ENCODE results near the gene EIF2S1.
"Not testable (repeated sequence)": the region's sequence is repeated elsewhere in the genome, so short reads cannot be mapped to it uniquely, and the experiment has no call there.

Gene EIF2S1

DNA sequence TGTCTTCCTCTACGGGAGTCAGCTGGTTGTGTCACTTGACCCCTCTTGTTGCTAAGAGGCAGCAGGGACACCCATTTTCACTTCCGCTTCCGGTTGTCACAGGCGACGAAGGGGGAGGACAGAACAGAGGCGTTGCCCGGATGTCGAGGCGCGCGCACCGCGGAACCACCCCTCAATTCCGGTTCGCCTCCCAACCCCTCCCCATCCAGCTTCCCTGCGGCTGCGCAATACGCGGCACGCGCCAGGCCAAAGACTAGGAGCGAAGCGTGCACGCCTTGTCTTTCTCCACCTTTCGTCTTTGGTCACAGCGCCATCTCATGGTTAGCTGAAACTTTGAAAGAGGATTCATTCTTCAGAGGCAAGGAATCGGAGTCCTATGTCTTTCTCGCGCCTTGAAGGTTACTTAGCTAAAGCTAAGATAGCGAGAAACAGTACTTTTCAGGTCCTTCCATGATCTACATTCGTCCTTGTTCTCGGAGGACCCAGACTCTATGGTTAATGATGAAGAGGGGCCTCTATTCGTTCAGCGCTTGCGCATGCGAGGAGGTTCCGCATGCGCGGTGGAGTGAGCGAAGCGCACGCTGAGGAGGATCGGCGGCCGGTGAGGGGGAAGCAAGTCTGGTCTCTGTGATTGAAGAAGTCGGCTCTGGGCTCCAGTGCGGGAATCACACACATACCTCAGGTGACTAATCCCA, at the start of gene EIF2S1, which contains the start of gene ATP6V1D:
Gene EIF2S1 (plus strand): TSS at position 554 of the 695 bp plus-strand sequence. CDS start 4,440 bp downstream, outside the sequence.
Gene ATP6V1D (minus strand): TSS at position 30 of the 695 bp plus-strand sequence. CDS start 106 bp downstream, outside the sequence.
- peak; percentile 91 for DNase-seq

DNA sequence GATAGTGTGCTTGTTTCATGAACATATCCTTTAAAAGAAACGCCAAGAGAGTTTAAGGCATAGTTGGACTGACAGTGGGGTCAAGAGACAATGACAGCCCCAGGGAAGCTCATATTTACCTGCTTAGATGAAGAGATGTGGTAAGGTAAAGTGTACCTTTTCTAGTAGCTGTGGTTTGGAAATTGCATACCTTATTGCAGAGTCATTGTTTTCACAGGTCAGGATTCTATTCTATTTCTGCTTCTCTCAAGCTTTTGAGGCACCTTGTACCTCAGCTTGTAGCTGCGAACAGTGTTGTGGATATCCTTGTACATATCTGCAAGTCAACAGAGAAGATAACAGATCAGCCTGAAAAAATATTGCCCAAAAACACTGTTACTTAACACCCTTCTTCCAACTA, 48.3 kb upstream of the EIF2S1 start:
- no peak for DNase-seq

DNA sequence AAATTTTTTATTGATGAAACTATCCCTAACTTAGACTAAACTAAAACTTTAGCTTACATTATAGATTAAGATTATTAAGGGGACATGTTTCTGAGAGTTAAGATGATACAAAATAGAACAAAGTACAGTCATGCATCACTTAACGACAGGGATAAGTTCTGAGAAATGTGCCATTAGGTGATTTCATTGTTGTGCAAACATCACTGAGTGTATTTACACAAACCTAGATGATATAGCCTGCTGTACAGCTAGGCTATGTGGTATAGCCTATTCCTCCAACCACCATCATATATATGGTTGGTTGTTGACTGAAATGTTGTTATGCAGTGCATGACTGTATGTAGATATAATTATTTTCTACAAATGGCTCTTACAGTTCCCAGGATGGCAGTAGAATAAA, 47.0 kb upstream of the EIF2S1 start:
- no peak for DNase-seq

DNA sequence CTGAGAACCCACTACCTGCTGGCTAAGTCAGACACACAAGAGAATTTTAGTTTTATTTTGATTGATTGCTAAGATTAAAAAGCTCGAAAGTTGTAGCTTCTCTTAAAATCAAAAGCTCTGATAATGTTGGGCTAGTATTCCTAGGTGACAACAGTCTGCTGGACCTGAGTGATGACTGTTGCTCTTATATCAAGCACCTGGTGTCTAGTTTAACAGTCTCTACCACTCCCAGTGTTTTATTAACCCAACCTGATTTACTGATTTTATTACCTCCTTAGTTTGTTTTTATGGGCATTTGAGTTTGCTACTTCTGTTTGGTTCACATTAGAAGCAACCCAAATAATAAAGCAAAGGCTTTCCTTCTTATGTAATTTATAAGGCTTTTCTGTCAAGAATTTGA, 42.3 kb upstream of the EIF2S1 start:
- DNase-seq = no peak

DNA sequence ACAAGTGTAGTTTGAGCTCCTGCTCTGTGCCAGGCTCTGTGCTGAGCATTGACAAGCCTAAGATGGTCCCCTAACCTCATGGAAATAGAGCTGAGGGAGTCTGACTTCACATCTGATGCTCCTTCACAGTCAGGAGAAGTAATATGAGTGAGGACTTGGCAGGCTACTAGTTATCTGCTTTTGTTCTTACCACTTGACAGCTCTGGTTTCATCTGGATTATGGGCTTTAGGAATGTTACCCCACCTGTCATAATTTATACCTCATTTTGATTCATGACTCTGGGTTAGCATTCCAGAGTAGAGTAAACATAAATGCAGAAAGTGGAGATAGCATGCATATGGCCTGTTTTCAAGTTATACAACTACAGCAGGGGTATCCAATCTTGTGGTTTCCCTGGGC, 41.0 kb upstream of the EIF2S1 start:
- DNase-seq = no peak

DNA sequence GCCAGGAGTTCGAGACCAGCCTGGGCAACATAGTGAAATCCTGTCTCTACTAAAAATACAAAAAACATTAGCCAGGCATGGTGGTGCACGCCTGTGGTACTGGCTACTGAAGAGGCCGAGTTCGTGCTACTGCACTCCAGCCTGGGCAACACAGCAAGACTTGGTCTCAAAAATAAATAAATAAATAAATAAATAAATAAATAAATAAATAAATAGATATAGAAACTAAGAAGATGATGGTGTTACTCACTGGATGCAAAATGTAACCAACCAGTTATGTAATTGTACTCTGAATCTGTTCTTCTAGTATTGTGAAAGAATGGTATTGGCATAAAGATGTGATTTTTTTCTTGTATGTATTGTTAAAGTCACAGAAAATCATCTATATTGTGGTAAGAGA, 30.5 kb upstream of the EIF2S1 start:
- DNase-seq = not testable (repeated sequence)

DNA sequence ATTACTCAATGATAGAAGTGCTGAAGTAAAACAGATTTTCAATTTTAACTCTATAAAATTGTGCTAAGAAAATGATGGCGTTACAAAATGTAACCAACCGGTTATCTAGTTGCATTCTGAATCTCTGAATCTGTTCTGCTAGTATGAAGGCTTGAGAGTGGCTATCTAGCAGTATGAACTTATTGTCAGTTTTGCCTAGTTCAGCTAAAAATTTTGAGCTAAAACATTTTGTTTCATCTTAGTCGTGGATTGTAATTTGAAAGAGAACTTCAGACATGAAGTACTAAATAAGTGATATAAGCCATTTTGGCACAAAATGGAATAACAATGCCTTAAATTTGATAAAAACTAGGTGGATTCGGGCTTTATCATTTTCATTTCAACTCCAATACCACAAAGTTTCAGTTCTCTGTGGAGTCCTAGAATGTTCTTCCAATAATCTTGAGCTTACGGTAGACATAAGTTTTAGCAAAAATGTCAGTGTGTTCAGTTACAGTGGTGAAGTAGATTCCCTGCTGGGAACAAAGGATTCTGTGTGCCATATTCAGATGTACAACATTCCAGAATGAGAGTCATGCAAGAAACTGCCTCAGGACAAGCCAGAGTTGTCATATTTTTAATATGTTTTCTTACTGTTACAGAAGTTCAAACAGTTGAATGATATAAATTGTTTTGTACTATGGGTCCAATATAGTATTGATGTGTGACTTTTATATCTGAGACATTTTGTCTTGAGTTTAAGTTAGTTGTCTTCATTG, 28.6 kb upstream of the EIF2S1 start:
- DNase-seq = no peak

DNA sequence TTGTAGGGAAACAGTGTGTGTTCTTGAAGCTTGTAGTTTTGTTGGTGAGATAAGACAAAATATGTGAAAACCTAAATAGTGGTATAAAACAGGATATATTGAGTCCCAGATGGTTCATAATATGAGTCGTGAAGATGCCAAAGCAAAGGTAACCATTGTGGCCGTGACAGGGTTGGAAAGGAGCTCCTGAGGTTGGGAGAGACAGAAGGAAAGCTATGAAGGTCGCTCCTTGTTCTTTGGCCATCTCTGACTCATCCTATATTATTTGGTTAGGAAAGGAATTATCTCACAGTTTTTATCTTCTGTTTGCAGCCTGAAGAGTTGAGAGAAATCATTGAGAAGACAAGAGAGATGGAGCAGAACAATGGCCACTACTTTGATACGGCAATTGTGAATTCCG, 27.7 kb upstream of the EIF2S1 start:
- no peak for DNase-seq

DNA sequence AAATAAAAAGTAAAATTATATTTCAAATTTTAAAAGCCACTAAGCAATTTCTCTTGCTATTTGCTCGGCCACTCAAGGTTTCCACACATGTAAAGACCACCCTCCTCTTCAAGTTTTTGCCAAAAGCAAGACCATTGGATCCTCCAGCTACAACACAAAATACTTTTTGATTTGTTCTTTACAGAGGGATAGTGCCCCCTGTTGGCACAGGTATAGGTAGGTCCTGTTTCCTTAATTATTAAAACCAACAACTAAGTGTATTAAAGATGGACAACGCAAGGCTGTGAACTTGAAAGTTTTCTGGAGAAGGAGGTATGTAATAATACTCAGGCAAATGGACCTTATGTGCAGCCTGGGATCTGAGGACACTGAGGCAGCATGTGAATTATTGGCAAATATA, 24.3 kb upstream of the EIF2S1 start:
- no peak for DNase-seq

DNA sequence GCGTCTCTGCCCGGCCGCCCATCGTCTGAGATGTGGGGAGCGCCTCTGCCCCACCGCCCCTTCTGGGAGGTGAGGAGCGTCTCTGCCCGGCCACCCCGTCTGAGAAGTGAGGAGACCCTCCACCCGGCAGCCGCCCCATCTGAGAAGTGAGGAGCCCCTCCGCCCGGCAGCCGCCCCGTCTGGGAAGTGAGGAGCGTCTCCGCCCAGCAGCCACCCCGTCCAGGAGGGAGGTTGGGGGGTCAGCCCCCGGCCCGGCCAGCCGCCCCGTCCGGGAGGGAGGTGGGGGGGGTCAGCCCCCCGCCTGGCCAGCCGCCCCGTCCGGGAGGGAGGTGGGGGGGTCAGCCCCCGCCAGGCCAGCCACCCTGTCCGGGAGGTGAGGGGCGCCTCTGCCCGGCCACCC, 18.9 kb upstream of the EIF2S1 start:
- DNase-seq = not testable (repeated sequence)

DNA sequence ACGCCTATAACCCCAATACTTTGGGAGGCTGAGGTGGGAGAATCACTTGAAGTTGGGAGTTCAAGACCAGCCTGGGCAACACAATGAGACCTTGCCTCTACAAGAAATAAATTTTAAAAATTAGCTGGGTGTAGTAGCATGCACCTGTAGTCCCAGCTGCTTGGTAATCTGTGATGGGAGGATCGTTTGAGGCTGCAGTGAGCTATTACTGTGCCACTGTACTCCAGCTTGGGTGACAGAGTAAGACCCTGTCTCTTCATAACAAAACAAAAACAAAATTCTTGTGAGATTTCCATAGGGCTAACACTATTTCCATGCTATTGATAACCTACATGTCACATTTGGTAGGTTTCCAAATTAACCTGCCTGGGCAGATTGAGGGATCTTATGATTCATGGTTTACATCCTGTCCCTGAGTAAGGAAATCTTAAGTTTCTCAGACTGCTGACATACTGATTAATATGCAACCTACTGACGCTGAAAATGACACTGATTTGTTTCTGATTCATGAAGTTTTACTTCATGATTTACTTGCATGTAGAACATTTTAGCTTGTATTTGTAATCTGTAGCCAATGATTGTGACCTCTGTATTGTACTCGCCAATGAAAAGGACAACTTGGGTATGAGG, 16.4 kb upstream of the EIF2S1 start:
- DNase-seq = no peak

DNA sequence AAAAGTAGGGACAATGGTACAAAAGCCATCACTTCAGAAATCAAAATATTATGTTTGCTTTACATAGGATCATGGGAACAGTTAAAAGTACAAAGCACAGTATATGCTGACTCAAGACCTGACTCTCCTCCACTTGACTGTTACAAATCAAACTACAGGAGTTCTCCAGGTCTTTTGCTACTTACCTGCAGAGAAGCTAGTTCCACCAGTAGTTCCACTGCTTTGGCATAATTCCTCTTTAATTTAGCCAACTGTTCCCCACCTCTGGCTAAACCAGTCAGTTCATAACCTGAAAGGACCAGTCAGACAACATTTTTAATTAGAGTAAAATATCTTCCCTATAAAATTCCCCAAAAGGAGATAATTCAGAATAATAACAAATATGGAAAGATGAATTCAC, 14.5 kb upstream of the EIF2S1 start:
- no peak for DNase-seq

DNA sequence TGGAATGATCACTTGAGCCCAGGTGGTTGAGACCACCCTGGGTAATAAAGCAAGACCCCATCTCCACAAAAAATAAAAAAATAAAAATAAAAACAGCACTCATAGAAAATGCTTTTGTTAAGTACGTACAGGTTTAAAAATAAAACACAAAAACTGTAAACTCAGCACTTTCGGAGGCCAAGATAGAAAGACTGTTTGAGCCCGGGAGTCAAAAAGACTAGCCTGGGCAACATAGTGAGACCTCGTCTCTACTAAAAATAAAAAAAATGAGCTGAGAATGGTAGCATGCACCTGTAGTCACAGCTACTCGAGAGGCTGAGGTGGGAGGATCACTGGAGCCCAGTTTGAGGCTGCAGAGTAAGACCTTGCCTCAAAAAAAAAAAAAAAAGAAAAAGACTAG, 8.1 kb upstream of the EIF2S1 start:
- DNase-seq = no peak

DNA sequence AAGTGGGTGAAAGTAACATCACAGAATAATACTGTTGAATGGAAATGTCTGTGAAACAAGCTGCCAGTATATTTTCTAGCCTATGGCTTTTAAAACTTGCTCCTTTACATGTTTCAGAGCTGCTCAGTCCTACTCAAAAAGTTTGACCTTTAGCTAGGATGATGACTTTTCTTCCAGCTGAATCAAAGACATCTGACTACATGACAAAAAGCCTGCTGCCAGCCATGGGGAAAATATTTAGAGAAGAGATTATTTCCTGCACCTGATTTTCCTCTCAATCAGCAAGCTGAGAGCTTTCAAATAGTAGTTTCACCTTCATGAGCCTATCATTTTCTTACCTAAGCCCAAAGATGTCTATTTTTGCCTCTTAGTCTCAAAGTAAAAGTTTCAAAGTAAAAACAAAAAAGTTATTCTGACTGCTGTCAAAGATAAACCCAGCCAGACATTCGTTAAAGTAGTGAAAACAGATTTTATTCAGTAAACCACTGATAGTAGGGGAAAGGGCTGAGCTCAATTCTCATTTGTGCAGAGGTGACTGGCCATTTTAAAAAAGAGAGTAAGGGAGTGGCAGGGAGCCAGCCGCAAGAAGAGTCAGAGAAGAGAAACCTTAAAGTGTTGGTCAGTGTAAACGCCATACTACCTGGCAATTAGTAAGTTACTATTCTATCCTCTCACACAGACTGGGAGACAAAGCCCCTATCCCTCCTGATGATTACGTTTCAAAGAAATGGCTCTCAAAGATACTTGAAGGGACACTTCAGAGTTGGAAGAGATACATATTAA, 2.8 kb upstream of the EIF2S1 start:
- DNase-seq = no peak

DNA sequence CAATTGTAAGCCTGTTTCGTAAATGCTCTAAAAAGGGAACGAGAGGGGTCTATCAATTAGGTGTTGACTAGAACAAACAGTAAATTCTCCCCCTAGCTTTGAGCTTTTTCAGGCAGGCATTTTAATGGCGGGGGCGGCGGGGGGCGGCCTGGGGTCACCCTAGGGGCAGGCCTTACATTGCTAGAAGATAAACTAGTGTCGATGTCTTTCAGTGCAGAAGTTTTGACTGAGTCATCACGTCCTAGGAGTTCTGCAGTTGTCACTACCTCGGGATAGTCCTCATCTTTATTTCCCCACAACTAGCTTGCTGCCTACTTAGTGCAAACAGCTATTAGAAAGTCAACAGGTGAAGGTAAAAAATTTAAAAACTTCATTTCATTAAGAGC, 2.2 kb upstream of the EIF2S1 start:
- DNase-seq = no peak

DNA sequence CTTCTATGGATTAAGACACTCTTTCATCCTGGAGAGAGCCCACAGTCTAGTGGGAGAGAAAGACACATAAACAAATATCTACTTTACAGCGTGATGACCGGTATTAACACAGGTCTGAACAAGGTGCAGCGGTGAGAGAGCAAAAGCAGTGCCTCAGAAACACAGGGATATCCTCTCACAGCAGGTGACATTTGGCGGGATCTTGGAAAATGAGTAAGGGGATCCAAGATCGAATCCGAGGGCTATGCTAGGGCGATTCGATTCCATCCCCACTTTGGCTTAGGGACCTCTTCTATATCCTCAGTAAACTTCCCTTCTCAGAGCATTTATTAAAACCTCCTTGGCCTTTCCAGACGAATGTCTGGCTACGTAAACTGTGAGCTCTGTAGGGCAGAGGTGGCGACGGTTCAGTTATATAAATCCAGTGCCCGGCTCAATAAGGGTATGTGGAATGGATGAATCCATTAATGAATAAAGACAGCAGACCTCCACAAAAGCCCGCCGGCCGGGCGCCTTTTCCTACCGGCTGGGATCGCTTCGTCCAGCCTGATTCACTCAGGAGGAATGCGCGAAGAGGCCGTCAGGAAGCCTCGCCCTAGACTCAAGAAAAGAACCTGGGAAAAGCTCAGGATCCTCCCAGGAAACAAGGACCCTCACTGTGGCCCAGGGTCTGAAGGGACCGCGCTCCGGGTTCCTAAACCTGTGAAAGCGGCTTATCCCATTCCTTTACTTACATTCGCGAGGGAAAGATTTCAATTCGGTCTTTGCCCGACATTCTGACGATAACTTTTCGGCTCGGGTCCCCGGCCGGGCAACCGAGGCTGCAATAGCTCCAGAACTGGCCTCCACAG, 979 bp upstream of the EIF2S1 start:
- no peak for DNase-seq

DNA sequence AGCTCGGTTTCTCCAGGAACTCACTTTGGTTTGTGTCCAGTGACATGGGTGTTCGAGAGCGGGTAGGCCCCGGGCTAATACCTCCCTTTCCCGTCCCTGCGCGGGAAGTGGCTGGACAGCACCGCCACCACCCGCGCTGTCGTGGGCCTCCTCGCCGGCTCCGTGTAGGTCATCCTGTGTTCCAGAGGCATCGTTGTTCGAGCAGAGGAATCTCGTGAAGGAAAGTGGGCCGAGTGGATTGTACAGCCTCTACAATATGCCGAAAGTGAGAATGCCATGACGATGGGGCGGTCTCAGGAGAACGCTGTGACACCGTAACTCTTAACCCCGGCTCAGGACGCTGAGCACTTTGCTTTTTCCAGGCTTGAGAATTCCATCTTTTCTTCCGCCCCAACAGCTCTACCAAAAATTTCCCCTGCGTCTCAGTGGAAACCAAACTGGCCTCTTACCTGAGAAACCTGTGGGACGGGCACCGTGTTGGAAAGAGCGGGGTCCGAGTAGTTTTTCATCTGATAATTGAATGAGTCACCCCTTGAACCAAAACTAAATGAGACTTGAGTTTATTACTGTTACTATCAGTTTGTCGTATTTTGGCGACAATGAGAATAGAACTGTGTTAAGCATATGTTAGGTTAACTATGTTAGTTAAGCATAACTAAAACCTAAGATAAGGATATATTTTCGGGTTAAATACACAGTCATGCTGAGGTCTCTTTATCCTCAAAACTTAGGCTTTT, 510 bp downstream of the EIF2S1 start:
- no peak for DNase-seq

DNA sequence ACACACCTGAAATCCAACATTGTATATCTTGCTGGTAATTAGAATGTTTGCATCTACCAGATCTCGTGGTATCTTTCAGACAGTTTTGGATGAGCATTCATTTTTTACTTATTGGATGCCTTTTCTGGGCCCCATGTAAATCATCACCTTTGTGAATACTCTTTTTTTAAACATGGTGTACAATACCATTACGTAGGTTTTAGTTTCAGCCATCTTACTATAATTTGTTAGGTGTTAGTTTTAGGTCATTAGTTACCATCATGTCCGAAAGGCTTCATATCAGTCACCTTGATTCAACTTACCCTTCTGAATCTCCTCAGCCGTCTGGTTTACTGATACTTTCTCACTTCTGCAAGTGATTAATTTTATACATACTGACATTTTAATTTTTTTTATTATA, 5.3 kb downstream of the EIF2S1 start:
- no peak for DNase-seq

DNA sequence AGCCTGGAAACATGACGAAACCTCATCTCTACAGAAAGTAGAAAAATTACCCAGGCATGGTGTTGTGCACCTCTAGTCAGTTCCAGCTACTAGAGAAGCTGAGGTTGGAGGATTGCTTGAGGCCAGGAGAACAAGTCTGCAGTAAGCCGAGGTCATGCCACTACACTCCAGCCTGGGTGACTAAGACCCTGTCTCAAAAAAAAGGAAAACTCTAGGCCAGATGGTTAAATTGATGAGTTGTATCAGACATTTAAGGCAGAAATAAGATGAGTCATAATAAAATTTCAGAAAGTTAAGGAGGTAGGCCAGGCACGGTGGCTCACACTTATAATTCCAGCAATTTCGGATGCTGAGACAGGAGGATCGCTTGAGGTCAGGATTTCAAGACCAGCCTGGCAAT, 10.7 kb downstream of the EIF2S1 start:
- no peak for DNase-seq

DNA sequence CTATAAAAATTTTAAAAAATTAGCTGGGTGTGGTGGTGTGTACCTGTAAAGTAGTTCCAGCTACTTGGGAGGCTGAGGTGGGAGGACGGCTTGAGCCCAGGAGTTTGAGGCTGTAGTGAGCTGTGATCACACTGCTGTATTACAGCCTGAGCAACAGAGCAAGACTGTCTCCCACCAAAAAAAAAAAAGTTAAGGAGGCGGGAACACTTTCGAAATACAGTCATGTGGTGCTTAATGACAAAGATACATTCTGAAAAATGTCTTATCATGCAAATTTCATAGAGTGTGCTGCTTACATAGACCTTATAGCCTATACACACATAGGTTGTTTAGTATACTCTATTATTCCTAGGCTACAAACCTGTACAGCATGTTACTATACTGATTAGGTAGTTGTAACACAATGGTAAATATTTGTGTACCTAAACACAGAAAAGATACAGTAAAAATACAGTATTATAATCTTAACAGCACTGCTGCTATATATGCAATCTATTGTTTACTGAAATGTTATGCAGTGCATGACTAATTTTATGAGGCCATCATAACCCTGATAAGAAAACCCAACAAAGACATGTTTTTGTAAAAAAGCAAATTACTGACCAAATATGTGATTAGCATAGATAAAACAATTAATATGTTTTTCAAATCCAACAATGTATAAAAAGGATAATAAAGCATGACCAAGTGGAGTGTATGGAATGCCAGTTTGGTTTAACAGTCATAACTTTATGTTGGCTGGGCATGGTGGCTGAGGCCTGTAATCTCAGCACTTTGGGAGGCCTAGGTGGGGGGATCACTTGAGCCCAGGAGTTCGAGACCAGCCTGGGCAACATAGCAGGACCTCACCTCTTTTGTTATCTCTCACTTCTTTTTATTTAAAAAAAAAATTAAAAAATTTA, 11.4 kb downstream of the EIF2S1 start:
- no peak for DNase-seq

All from SIG-M5 (cell line).